HL-60 (cell line): ENCODE measurements around the gene TMTC1.

Source experiments
- DNase-seq, 2 experiments: peaks; one replicate each; pipeline ENCODE4 v3.0.0-alpha.2; 2010 to 2020; ENCODE audit warnings: low read depth in 1 of 2, low spot score in 1 of 2
- H3K27ac ChIP-seq: fragments of 250-450 bp; sonication (Bioruptor Pico); replicated peaks from 2 replicates; pipeline ENCODE4 v1.5.1; 2020; ENCODE audit warnings: mild to moderate bottlenecking, moderate library complexity
- H3K27me3 ChIP-seq: fragments of 250-450 bp; sonication (Bioruptor Pico); 2 replicates; pipeline ENCODE4 v1.5.1; 2021; ENCODE audit warnings: mild to moderate bottlenecking, moderate library complexity; ENCODE audit not compliant: insufficient read depth, poor library complexity, severe bottlenecking
- H3K4me3 ChIP-seq: replicated peaks from 2 replicates; pipeline ENCODE4 v1.5.1; 2011; ENCODE audit warnings: mild to moderate bottlenecking, control low read depth, low read length; ENCODE audit not compliant: insufficient read depth
- CTCF ChIP-seq: IDR thresholded peaks from one replicate; pipeline ENCODE4 v1.5.1; 2011; ENCODE audit warnings: low read length, control low read depth, inconsistent platforms; ENCODE audit not compliant: insufficient read depth
- GABPA ChIP-seq: IDR thresholded peaks from 2 replicates; pipeline ENCODE4 v1.6.1; 2012; ENCODE audit warnings: low read depth
- POLR2AphosphoS5 ChIP-seq: IDR thresholded peaks from 2 replicates; pipeline ENCODE4 v1.6.1; 2012; ENCODE audit warnings: low read depth
- SPI1 ChIP-seq: IDR thresholded peaks from 2 replicates; pipeline ENCODE4 v1.6.1; 2012; ENCODE audit warnings: low read depth, mild to moderate bottlenecking, borderline replicate concordance
- long read RNA-seq: library from polyadenylated mRNA; unstranded; transcript quantifications from one replicate; pipeline ENCODE4 v2.0.0, GENCODE V29; 2020
- TF ChIP-seq, protein P1 (sequence below): IDR thresholded peaks from 2 replicates; pipeline ENCODE4 v1.6.1; 2012; ENCODE audit warnings: low read depth; ENCODE audit not compliant: insufficient replicate concordance

TMTC1 gene
- long read RNA-seq, partial matches to known transcripts: 1 of 1 reads
- long read RNA-seq, other reads (novel, unspliced or antisense): 0 of 1 reads

DNA sequence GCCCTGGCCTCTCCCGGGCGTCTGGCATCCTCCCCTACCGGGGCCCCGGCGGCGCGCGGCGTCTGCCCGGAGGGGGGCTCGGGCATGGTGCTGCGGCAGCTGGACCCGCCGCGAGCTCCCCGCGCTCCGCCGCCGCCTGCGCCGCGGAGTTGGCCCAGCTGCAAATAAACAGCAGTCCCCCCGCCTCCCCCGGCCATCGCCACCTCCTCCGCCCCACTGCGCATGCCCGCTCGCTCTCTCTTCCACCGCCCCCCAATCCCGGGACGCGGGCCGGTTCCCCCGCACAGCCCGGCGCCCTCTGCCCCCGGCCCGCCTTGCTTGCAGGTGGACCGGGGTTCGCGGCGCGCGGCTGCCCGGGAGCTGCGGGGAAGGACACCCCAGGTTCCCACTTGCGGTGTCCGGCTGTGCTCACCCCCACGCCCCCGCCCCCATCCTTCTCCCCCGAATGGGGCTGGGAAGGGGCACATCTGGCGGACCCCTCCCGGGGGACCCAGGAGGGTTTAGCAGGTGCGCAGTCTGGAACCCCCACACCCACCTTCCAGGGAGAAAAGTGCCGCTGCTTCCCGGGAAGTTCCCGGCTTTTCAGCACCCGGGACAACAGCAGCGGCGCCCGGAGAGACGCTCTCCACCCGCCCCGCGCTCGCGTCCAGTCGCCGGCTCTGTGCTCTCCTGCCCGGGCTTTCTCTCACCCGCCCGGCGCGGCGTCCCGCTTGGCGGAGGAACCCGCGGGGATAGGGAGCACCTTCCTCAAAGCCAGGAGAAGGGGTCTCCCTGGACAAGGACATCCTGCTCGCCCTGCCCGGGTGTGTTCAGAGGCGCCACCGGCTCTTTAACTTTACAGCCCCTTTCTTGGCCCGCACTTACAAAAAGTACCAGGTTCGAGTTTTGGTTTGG is at the start of gene TMTC1:
TMTC1 (minus strand) TSS at position 170 of the 894 bp plus-strand sequence. CDS start 191 bp downstream, outside the sequence.
- DNase-seq: peak in 1 of 2 experiments; percentile 10
- Histone ChIP-seq H3K4me3 (peak within 1 kb of the TSS; percentile 47), H3K27me3 (peaks cover 36% of the 10 kb centered on the region), H3K27ac (no peak within 1 kb of the TSS)
- no peak for TF ChIP-seq POLR2AphosphoS5
- TF ChIP-seq, protein P1, sequence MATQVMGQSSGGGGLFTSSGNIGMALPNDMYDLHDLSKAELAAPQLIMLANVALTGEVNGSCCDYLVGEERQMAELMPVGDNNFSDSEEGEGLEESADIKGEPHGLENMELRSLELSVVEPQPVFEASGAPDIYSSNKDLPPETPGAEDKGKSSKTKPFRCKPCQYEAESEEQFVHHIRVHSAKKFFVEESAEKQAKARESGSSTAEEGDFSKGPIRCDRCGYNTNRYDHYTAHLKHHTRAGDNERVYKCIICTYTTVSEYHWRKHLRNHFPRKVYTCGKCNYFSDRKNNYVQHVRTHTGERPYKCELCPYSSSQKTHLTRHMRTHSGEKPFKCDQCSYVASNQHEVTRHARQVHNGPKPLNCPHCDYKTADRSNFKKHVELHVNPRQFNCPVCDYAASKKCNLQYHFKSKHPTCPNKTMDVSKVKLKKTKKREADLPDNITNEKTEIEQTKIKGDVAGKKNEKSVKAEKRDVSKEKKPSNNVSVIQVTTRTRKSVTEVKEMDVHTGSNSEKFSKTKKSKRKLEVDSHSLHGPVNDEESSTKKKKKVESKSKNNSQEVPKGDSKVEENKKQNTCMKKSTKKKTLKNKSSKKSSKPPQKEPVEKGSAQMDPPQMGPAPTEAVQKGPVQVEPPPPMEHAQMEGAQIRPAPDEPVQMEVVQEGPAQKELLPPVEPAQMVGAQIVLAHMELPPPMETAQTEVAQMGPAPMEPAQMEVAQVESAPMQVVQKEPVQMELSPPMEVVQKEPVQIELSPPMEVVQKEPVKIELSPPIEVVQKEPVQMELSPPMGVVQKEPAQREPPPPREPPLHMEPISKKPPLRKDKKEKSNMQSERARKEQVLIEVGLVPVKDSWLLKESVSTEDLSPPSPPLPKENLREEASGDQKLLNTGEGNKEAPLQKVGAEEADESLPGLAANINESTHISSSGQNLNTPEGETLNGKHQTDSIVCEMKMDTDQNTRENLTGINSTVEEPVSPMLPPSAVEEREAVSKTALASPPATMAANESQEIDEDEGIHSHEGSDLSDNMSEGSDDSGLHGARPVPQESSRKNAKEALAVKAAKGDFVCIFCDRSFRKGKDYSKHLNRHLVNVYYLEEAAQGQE: peak; percentile 84

- no peak for DNase-seq
- TF ChIP-seq GABPA (no peak), CTCF (no peak), POLR2AphosphoS5 (no peak), SPI1 (no peak)
- TF ChIP-seq, protein P1: no peak
- Histone ChIP-seq H3K27ac (no peak overlapping the region), H3K4me3 (no peak overlapping the region), H3K27me3 (no peaks in the 10 kb centered on the region)
Measured at GRCh38 chr12:29831173-29831572, 47.4 kb upstream of the TMTC1 start.

- Histone ChIP-seq H3K27me3 (no peaks in the 10 kb centered on the region), H3K27ac (no peak overlapping the region), H3K4me3 (no peak overlapping the region)
- no peak for DNase-seq
- TF ChIP-seq CTCF (no peak), POLR2AphosphoS5 (no peak), SPI1 (no peak), GABPA (no peak)
- TF ChIP-seq, protein P1: no peak
Measured at GRCh38 chr12:29830391-29830790, 46.6 kb upstream of the TMTC1 start.
